Hepatocyte (in vitro differentiated cells): ENCODE measurements around the gene RPS27. TPM values are rescaled to one million over a fixed set of nuclear protein-coding genes. Genes with fewer than 3 reads are reported as not detected.
"Not testable (repeated sequence)": the region's sequence is repeated elsewhere in the genome, so short reads cannot be mapped to it uniquely, and the experiment has no call there.

Experiments used
- DNase-seq: peaks from one replicate; pipeline ENCODE4 v3.0.0-alpha.2; 2016; ENCODE audit warnings: low spot score
- H2AFZ ChIP-seq: fragments of 200-600 bp; sonication (generic); 2 replicates; pipeline ENCODE4 v1.6.0; 2016; ENCODE audit warnings: antibody characterized with exemption, mild to moderate bottlenecking
- H3K27ac ChIP-seq: fragments of 200-600 bp; sonication (generic); 2 replicates; pipeline ENCODE4 v1.5.1; 2016; ENCODE audit warnings: mild to moderate bottlenecking
- H3K27me3 ChIP-seq: fragments of 200-600 bp; sonication (generic); 2 replicates; pipeline ENCODE4 v1.6.1; 2016
- H3K36me3 ChIP-seq: fragments of 200-600 bp; sonication (generic); replicated peaks from 2 replicates; pipeline ENCODE4 v1.5.1; 2016; ENCODE audit warnings: low read depth; ENCODE audit not compliant: insufficient read depth
- H3K4me1 ChIP-seq: fragments of 200-600 bp; sonication (generic); 2 replicates; pipeline ENCODE4 v1.5.1; 2016; ENCODE audit warnings: mild to moderate bottlenecking, moderate library complexity; ENCODE audit not compliant: insufficient read depth
- H3K4me2 ChIP-seq: fragments of 200-600 bp; sonication (generic); 2 replicates; pipeline ENCODE4 v1.6.0; 2016
- H3K4me3 ChIP-seq: fragments of 200-600 bp; sonication (generic); 2 replicates; pipeline ENCODE4 v1.5.1; 2016; ENCODE audit warnings: mild to moderate bottlenecking
- H3K79me2 ChIP-seq: fragments of 200-600 bp; sonication (generic); 2 replicates; pipeline ENCODE4 v1.6.0; 2017; ENCODE audit warnings: mild to moderate bottlenecking
- H3K9me2 ChIP-seq: fragments of 200-600 bp; sonication (generic); replicated peaks from 2 replicates; pipeline ENCODE4 v1.6.0; 2017; ENCODE audit warnings: mild to moderate bottlenecking; ENCODE audit not compliant: insufficient read depth
- H3K9me3 ChIP-seq: fragments of 200-600 bp; sonication (generic); 2 replicates; pipeline ENCODE4 v1.5.1; 2016; ENCODE audit warnings: low read depth, mild to moderate bottlenecking
- H4K20me1 ChIP-seq: fragments of 200-600 bp; sonication (generic); 2 replicates; pipeline ENCODE4 v1.6.0; 2016; ENCODE audit warnings: mild to moderate bottlenecking; ENCODE audit not compliant: insufficient read depth, poor library complexity, severe bottlenecking
- CTCF ChIP-seq: fragments of 200-600 bp; sonication (generic); IDR thresholded peaks from 2 replicates; pipeline ENCODE4 v1.5.1; 2016; ENCODE audit warnings: antibody characterized with exemption, mild to moderate bottlenecking; ENCODE audit not compliant: poor library complexity
- EZH2 ChIP-seq: fragments of 200-600 bp; sonication (generic); IDR thresholded peaks from 2 replicates; pipeline ENCODE4 v1.6.1; 2016; ENCODE audit warnings: antibody characterized with exemption, mild to moderate bottlenecking, borderline replicate concordance
- EZH2phosphoT487 ChIP-seq: fragments of 200-600 bp; sonication (generic); IDR thresholded peaks from one replicate; pipeline ENCODE4 v1.6.1; 2018; ENCODE audit warnings: antibody characterized with exemption, mild to moderate bottlenecking, low read depth, moderate library complexity; ENCODE audit not compliant: unreplicated experiment, severe bottlenecking
- WGBS: methylation state at CpG from one replicate; pipeline ENCODE4 v1.1.6; 2016; ENCODE audit warnings: low lambda C conversion rate; ENCODE audit errors: missing lambda C conversion rate; 5-methylcytosine and 5-hydroxymethylcytosine counted together
- polyA plus RNA-seq: library from polyadenylated mRNA; unstranded; fragments of >200 nt; fragmentation: Nextera tagmentation; extraction: Ambion mirVana; gene quantifications from 2 replicates; pipeline ENCODE4 v1.2.1, GENCODE V29; 2016
- total RNA-seq: library from RNA; depleted of rRNA; stranded (reverse); fragments of >200 nt; gene quantifications from 2 replicates; pipeline ENCODE4 v1.2.3, GENCODE V29; 2014

The RPS27 gene
- total and polyA plus RNA-seq, 2 experiments from 2014 or later = 1,696 to 2,548 TPM

- H3K4me1 ChIP-seq = peaks cover 1% of the 10 kb centered on the region
- H3K9me3 ChIP-seq = no peaks in the 10 kb centered on the region
- no peaks in the 10 kb centered on the region for H3K9me2 ChIP-seq
- TF ChIP-seq EZH2 = no peak
- TF ChIP-seq CTCF = no peak
- TF ChIP-seq EZH2phosphoT487 = no peak
- no peak overlapping the region for H2AFZ ChIP-seq
- no peaks in the 10 kb centered on the region for H4K20me1 ChIP-seq
- no peak overlapping the region for H3K27ac ChIP-seq
- H3K79me2 ChIP-seq = no peaks in the 10 kb centered on the region
- H3K27me3 ChIP-seq = no peaks in the 10 kb centered on the region
- no peak overlapping the region for H3K4me2 ChIP-seq
- no peak overlapping the region for H3K4me3 ChIP-seq
- H3K36me3 ChIP-seq = no peaks in the 10 kb centered on the region
- DNase-seq = no peak
- 100% methylated on average over 3 of the region's 3 CpGs for WGBS
Observed at GRCh38 chr1:154006136-154006535, 15.6 kb downstream of the RPS27 start.

GRCh38 chr1:154012129-154012528 is 21.6 kb downstream of the RPS27 start:
- Histone ChIP-seq H3K79me2 (no peaks in the 10 kb centered on the region), H3K4me3 (no peak overlapping the region), H3K9me2 (no peaks in the 10 kb centered on the region), H3K36me3 (no peaks in the 10 kb centered on the region), H3K4me1 (no peaks in the 10 kb centered on the region), H3K9me3 (no peaks in the 10 kb centered on the region), H3K4me2 (no peak overlapping the region), H3K27me3 (no peaks in the 10 kb centered on the region), H2AFZ (no peak overlapping the region), H4K20me1 (no peaks in the 10 kb centered on the region), H3K27ac (no peak overlapping the region)
- 81% methylated on average over 1 of the region's 1 CpG for WGBS
- no peak for DNase-seq
- no peak for TF ChIP-seq CTCF
- TF ChIP-seq EZH2phosphoT487 = no peak
- no peak for TF ChIP-seq EZH2

- not testable (repeated sequence) for H3K4me2 ChIP-seq, H3K27ac ChIP-seq, H3K4me1 ChIP-seq, H3K9me3 ChIP-seq, H3K27me3 ChIP-seq, H2AFZ ChIP-seq, H3K4me3 ChIP-seq, H3K36me3 ChIP-seq, H4K20me1 ChIP-seq, H3K9me2 ChIP-seq, DNase-seq, H3K79me2 ChIP-seq
- WGBS = 93% methylated on average over 14 of the region's 14 CpGs
Observed at GRCh38 chr1:154012543-154012942, 22.0 kb downstream of the RPS27 start.

GRCh38 chr1:154014154-154014907 is 23.8 kb downstream of the RPS27 start:
- Histone ChIP-seq H3K27ac (peak overlapping the region; percentile 60), H3K4me3 (no peak overlapping the region), H3K79me2 (no peaks in the 10 kb centered on the region), H4K20me1 (no peaks in the 10 kb centered on the region), H3K9me2 (no peaks in the 10 kb centered on the region), H3K27me3 (no peaks in the 10 kb centered on the region), H3K4me1 (no peaks in the 10 kb centered on the region), H2AFZ (no peak overlapping the region), H3K4me2 (no peak overlapping the region), H3K36me3 (no peaks in the 10 kb centered on the region), H3K9me3 (no peaks in the 10 kb centered on the region)
- TF ChIP-seq EZH2 (no peak), CTCF (no peak), EZH2phosphoT487 (no peak)
- WGBS = 66% methylated on average over 3 of the region's 3 CpGs
- DNase-seq = no peak
